Right atrium auricular region (tissue), 2 donors: ENCODE results near the gene AGPAT4. TPM values are rescaled to one million over a fixed set of nuclear protein-coding genes. Genes with fewer than 3 reads are reported as not detected.

Experiments used
- DNase-seq: peaks from one replicate; pipeline ENCODE4 v3.0.0-alpha.2; 2019; ENCODE audit warnings: low spot score
- H3K27ac ChIP-seq, 2 donors: fragments of 200-600 bp; sonication (generic); 1 replicate in 1 of 2; 2 replicates in 1 of 2; pipeline ENCODE4 v1.5.1; 2016 to 2019
- H3K27me3 ChIP-seq, 2 donors: fragments of 200-600 bp; sonication (generic); one replicate each; pipeline versions ENCODE4 v1.5.1 to v1.6.0; 2017 to 2019
- H3K36me3 ChIP-seq: fragments of 200-600 bp; sonication (generic); one replicate; pipeline ENCODE4 v1.5.1; 2016
- H3K4me1 ChIP-seq, 2 donors: fragments of 200-600 bp; sonication (generic); one replicate each; pipeline versions ENCODE4 v1.5.1 to v1.6.0; 2017 to 2019
- H3K4me3 ChIP-seq, 2 donors: fragments of 200-600 bp; sonication (generic); 1 replicate in 1 of 2; 2 replicates in 1 of 2; pipeline ENCODE4 v1.5.1; 2017 to 2019; ENCODE audit warnings: mild to moderate bottlenecking in 1 of 2, moderate library complexity in 1 of 2
- H3K9me3 ChIP-seq, 2 donors: fragments of 200-600 bp; sonication (generic); one replicate each; pipeline ENCODE4 v1.5.1; 2019
- total RNA-seq, 2 donors: library from RNA; depleted of rRNA; stranded (reverse); fragments of >200 nt; gene quantifications; one replicate each; pipeline ENCODE4 v1.1.0, GENCODE V29; 2016
- TF ChIP-seq, protein P1 (sequence below), 2 donors: fragments of 200-600 bp; sonication (generic); IDR thresholded peaks; one replicate each; pipeline ENCODE4 v1.5.1; 2019; ENCODE audit warnings: antibody characterized with exemption in 2 of 2

The AGPAT4 gene
- total RNA-seq, 2 donors from 2014 or later: 2.3 to 2.6 TPM

GRCh38 chr6:161082215-161082614 is 191.6 kb downstream of the AGPAT4 start:
- H3K4me3 ChIP-seq: no peak overlapping the region
- no peaks in the 10 kb centered on the region for H3K4me1 ChIP-seq
- no peaks in the 10 kb centered on the region for H3K9me3 ChIP-seq
- H3K27me3 ChIP-seq: no peaks in the 10 kb centered on the region
- DNase-seq: no peak
- peaks cover 66% of the 10 kb centered on the region for H3K36me3 ChIP-seq
- H3K27ac ChIP-seq: no peak overlapping the region
- TF ChIP-seq, protein P1, sequence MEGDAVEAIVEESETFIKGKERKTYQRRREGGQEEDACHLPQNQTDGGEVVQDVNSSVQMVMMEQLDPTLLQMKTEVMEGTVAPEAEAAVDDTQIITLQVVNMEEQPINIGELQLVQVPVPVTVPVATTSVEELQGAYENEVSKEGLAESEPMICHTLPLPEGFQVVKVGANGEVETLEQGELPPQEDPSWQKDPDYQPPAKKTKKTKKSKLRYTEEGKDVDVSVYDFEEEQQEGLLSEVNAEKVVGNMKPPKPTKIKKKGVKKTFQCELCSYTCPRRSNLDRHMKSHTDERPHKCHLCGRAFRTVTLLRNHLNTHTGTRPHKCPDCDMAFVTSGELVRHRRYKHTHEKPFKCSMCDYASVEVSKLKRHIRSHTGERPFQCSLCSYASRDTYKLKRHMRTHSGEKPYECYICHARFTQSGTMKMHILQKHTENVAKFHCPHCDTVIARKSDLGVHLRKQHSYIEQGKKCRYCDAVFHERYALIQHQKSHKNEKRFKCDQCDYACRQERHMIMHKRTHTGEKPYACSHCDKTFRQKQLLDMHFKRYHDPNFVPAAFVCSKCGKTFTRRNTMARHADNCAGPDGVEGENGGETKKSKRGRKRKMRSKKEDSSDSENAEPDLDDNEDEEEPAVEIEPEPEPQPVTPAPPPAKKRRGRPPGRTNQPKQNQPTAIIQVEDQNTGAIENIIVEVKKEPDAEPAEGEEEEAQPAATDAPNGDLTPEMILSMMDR (IDR thresholded peaks at IDR 0.05): no peak

DNA sequence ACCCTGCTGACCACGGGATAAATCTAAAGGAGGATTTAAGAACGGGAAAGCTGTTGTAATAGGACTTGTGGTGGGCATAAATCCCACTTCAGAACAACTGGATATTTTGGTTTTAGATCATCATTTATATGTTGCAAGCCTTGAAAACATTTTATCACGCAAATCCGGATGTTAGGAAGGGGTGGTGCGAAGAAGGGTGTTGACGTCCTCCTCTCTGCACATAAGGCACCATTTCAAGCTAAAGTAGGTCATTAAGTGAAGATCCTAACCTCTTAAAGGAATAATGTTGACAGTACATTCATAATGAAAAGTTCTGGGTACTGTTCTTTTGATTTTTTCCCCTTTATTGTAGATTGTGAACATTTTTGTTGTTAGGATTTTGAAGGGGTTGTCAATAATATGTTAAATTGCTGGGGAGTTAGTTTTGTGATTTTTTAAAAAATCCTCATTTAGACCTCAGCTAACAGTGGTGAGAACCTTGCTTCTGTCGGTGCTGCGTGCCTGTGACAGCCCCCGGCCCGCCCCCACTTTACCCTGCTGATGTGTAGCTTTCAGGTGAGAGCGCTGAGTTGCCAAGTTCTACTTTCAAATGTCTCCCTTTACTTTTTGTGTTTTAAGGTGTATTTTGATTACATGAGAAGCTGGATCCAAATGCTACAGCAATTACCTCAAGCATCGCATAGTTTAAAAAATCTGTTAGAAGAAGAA is 193.4 kb downstream of the AGPAT4 start:
- Histone ChIP-seq H3K4me3 (no peak overlapping the region), H3K36me3 (peaks cover 52% of the 10 kb centered on the region)
- TF ChIP-seq, protein P1 (IDR thresholded peaks at IDR 0.05): no peak

More for the DNA sequence above, 193.4 kb downstream of the AGPAT4 start:
- H3K4me1 ChIP-seq: peaks cover 0 to 7% of the 10 kb centered on the region in 2 donors
- no peaks in the 10 kb centered on the region for H3K9me3 ChIP-seq
- H3K27ac ChIP-seq: peak overlapping the region in 1 of 2 donors; percentile 18
- no peaks in the 10 kb centered on the region for H3K27me3 ChIP-seq
- DNase-seq: no peak
